HG02973 (cell line): Measurements from ENCODE around the gene MTPN.
A peak's percentile ranks its signal among the peaks of the same experiment; 100 is the strongest.

ENCODE experiments used
- ATAC-seq: cut with Tn5 transposase; IDR thresholded peaks from one replicate; pipeline ENCODE4 v1.9.1; 2021; ENCODE audit warnings: moderate library complexity; ENCODE audit not compliant: unreplicated experiment

MTPN gene

GRCh38 chr7:135958173-135958572, 19.0 kb downstream of the MTPN start:
- no peak for ATAC-seq

DNA sequence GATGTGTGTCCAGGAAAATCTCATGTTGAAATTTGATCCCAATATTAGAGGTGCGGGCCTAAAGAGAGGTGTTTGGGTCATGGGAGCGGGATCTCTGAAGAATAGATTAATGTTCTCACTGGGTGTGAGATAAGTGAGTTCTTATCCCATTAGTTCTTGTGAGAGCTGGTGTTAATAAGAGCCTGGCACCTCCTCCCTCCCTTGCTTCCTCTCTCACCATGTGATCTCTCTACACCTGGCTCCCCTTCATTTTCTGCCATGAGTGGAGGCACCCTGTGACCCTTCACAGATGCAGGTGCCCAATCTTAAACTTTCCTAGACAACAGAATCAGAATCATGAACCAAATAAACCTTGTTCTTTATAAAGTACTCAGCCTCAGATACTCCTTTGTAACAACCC, 19.5 kb downstream of the MTPN start:
- ATAC-seq = no peak

- no peak for ATAC-seq
Observed at GRCh38 chr7:135956393-135956792, 20.8 kb downstream of the MTPN start.

DNA sequence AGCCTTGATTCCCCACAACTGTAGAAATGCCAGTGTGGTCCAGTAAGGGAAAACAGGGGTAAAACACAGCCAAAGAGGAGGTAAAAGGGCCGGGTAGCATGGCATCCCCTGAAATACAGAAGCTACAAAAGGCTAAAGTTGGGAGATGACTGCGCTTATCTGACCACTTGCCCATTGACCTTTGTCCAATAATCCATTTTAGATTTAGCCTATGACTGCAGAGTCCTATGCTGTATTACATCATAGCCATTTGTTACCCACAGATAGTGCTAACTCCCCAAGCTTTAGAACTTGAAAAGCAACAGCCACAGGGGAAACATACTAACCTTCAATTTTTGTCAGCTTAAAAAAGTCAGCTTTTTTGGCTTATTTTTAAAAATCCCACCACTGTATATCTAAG, 26.2 kb downstream of the MTPN start:
- no peak for ATAC-seq

- ATAC-seq = no peak
Observed at GRCh38 chr7:135950429-135950828, 26.7 kb downstream of the MTPN start.

- ATAC-seq = no peak
Observed at GRCh38 chr7:135946289-135947055, 30.7 kb downstream of the MTPN start.

GRCh38 chr7:135944753-135945152, 32.4 kb downstream of the MTPN start:
- no peak for ATAC-seq

DNA sequence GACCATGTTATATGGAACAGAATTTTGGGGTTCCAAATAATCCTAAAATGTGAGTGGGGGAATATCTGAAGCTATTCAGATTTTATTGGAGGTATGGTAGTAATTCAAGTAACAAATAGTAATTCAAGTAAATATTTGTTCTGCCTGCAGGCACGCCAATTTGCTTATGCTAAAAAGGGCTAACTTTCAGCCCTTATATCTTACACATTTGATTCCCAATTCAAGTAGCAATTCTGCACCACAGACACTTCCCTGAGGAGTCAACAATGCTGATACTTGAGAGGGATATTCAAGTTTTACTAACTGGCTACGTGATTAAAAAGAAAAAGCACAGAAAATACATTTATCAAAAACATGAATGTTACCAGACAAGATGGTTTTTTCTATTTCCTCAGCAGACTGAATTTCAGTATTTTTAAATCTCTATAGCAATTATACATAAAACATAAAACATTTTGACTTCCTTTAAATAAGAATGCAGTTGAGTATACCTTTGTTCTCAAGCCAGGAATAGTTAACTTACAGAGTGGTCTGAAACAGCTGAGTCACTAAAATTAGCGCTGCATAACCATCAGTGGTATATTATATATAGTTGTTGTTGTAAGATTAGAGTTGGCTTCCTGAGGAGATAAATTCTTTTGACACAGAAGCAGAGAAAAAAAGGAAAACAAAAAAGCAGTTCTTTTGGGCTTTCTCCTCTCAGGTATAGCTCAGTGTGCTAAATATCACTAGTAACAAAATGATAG, 33.9 kb downstream of the MTPN start:
- no peak for ATAC-seq

GRCh38 chr7:135942614-135943013, 34.5 kb downstream of the MTPN start:
- peak; percentile 79 for ATAC-seq

GRCh38 chr7:135940077-135941075, 36.8 kb downstream of the MTPN start:
- no peak for ATAC-seq

DNA sequence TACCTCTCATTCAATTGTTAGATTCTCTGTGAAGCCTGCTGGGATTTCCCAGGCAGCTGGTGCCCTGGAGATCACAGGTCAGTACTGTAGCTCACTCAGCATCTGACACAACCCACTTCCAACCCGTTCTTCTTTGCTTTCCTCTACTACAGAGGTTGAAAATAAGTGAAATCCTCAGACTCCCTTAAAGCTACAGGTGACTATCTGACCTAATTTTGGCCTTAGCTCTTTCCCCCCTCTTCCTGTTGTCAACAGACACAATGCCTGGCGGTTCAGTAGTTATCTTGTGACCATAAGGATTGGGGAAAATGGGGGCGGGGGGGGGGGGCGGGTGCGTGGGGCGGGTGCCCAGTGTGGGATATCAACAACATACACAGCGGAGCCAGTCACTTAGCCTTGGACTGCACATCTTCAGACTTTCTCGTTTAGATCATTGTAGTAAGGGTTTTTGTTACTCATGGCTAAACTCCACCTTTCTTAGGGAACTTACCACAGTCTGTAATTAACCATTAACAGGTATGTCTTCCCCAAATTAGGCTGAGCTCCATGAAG, 37.8 kb downstream of the MTPN start:
- ATAC-seq = no peak

- peak; percentile 57 for ATAC-seq
Observed at GRCh38 chr7:135938563-135938962, 38.6 kb downstream of the MTPN start.

DNA sequence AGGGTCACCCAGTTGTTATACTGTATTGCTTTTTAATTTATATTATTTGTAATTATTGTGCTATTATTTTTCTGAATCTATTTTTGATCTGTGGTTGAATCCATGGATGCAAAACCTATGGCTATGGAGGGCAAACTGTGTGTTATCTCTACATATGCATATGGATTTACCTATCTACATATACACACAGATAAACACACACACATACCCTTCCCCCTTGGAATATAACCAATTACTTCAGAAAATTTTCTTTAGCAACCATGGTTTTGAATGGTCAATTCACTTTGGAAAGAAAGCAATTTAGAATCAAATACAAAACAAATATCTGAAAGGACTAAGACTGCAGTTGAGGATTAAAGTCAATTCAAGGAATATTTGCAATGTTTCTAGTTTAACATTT, 39.1 kb downstream of the MTPN start:
- no peak for ATAC-seq

DNA sequence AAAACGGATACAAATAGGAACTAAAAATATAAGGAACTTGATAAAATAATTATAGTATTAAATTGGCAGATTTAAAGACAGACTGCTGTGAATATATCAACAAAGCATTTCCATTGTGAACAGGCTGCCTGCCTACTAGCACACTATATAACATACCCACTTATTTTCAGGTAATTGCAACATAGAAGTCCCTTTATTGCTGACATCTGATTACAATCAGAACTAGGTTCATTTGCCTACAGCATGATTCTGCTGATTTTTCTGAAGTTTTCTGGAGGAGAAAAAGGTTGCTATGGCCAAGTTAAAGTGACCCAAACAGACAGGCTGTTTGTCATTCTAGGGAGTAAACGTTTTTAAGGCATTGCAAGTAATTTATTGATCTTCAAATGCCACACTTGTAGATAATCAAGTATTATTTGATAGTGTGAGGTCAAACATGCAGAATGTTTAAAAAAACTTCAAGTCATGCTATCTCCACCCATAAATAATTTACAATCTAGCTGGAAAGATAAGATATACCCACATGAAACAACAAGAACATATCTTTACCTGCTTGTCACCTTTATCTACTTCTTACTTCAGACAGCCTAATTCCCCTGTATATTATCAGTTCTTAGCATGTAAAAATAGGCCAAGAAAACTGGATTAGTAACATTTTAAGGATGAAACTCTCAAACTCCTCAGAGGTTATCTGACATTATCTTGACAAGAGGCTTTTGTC, 40.5 kb downstream of the MTPN start:
- no peak for ATAC-seq

GRCh38 chr7:135934651-135935050, 42.5 kb downstream of the MTPN start:
- ATAC-seq = no peak

DNA sequence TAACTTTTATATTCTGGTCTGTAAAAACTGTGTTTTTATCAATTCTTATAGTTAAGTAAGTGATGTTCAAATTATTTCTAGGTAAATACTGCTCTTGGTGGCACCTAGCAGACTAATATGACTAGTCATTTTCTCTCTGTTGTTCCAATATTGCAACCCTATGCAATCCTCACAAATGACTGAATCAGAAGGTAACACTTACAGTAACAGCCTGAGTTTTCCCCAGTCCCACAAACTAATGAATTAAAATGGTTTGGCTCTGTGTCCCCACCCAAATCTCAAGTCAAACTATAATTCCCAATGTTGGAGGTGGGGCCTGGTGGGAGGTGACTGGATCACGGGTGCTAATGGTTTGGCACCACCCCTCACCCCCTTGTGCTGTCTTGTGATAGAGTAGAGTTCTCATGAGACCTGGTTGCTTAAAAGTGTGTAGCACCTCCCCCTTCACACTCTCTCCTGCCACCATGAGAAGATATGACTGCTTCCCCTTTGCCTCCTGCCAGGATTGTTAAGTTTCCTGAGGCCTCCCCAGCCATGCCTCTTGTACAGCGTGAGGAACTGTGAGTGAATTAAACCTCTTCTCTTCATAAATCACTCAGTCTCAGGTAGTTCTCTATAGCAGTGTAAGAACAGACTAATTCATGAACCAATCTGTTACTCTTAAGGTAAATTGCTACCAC, 43.5 kb downstream of the MTPN start:
- ATAC-seq = no peak

DNA sequence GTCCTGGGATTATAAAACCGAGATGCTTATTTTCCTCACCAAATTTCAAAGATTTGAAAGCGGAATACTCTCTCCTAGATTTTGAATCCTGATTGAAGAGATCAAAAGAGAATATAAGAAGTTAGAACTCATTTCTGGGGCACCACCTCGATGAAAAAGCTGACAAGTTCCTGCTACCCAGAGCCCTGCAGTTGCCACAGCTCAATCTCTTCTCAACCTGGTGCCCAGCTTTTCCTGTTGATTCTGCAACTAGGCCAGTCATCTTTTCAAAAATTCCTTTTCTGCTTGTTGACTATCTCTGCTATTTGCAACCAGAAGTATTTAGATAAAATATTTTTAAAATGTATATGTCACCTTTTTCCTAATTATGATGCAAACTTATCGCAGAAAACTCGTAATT, 45.0 kb downstream of the MTPN start:
- ATAC-seq = no peak

DNA sequence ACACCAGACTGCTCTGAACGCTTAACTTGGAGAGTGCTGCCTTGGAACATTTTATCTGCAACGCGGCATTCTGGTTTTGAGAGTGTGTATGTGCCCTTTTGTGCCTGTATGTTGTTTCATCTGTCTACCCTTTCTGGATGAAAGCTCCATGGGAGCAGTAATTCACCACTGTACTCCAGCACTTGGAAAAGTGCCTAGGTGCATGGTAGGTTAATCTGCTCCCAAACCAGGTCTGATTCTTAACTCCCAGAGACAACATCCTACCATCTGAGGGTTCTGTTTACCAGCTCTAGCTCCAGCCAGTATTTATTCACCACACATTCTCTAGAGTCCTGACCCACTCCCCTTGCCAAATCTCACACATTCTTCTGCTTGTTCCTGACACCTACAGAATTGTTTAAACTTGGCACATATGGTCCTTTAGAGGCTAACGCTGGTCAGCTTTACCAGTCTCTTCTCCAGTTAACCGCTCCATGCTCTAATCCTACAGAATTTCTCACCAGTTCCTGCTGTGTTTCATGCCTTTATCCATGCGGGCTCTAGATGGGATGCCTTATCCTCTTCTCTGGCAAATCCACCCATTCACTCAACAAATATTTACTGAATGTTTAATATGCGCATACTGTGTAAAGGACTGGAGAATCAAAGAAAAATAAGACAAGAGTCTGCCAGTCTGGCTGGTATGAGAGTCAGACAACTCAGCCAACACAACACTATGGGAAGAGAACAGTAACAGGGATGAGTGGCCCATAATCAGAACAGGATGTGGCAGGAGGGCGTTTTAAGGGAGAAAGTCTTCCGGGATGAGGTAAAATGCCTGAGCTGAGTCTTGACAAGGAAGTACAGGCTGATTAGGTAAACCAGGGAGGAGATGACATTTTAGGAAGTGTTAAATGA, 46.3 kb downstream of the MTPN start:
- ATAC-seq = no peak

DNA sequence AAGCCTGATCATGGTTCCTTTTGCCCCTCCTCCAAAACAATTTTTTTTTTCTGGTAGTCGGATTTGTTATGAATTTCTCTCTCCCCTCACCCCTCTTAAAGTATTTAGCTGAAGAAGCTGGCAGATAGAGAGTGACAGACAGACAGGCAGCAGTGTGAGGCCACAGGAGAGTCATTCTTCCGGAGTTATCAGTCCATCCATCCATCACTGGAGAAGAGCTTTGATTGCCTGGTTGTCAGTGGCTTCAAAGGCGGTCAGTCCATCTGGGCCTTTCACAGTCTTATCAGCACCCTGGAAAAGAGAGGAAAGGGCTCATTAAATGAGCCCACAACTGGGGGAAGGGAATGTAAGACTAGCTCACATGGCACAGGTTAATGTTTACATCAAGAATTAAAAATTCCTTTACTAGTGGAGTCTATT, 47.4 kb downstream of the MTPN start:
- no peak for ATAC-seq
